ENCODE results near the gene DTNB. TPM values are rescaled to one million over a fixed set of nuclear protein-coding genes. Genes with fewer than 3 reads are reported as not detected.

Gene DTNB
- total RNA-seq, 4 donors from 2014 or later, result 2.2 to 7.8 (median 3.9) TPM

- peak overlapping the region; percentile 42 to 82 (median 72) for H3K4me3 ChIP-seq
- DNase-seq, result peak; percentile 69
Measured at GRCh38 chr2:25339791-25340180, 333.6 kb downstream of the DTNB start.

GRCh38 chr2:25339211-25339674 lies 334.1 kb downstream of the DTNB start:
- peak overlapping the region in 1 of 4 donors; percentile 76 for H3K4me3 ChIP-seq

More at GRCh38 chr2:25339791-25340180, 333.6 kb downstream of the DTNB start:
- Histone ChIP-seq H3K9me3 (no peaks in the 10 kb centered on the region), H3K27me3 (no peaks in the 10 kb centered on the region), H3K36me3 (no peaks in the 10 kb centered on the region), H3K4me1 (peaks cover 15 to 54% (median 22%) of the 10 kb centered on the region in 4 donors), H3K27ac (peak overlapping the region; percentile 81 to 88 (median 86))
- in situ Hi-C loops (cut with MboI; ENCODE audit: low pct_ligation_motif_present in 1 of 4, low pct_unique_long_range_greater_than_20kb in 1 of 4, low sequenced_read_pairs in 3 of 4) (no loop called here), intact Hi-C loops (cut with DNase I; ENCODE audit: low total_unique reads) (loop anchor here (10.0 kb wide), 1 partner anchor 65 kb away; no protein-coding TSS in a partner anchor)
- TF ChIP-seq POLR2A (IDR thresholded peaks at IDR 0.05) (peak; percentile 18), POLR2AphosphoS5 (IDR thresholded peaks at IDR 0.05) (peak; percentile 28 to 48 (median 34)), EP300 (IDR thresholded peaks at IDR 0.05; ENCODE audit: low read depth) (no peak)
- TF ChIP-seq, protein P1, sequence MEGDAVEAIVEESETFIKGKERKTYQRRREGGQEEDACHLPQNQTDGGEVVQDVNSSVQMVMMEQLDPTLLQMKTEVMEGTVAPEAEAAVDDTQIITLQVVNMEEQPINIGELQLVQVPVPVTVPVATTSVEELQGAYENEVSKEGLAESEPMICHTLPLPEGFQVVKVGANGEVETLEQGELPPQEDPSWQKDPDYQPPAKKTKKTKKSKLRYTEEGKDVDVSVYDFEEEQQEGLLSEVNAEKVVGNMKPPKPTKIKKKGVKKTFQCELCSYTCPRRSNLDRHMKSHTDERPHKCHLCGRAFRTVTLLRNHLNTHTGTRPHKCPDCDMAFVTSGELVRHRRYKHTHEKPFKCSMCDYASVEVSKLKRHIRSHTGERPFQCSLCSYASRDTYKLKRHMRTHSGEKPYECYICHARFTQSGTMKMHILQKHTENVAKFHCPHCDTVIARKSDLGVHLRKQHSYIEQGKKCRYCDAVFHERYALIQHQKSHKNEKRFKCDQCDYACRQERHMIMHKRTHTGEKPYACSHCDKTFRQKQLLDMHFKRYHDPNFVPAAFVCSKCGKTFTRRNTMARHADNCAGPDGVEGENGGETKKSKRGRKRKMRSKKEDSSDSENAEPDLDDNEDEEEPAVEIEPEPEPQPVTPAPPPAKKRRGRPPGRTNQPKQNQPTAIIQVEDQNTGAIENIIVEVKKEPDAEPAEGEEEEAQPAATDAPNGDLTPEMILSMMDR (IDR thresholded peaks at IDR 0.05), result peak in 1 of 5 experiments; percentile 11
- WGBS, 2 donors (ENCODE audit: low coverage in 1 of 2), result 27% methylated on average over 13 of the region's 18 CpGs; no CpG with 5 or more reads in 1 of the 2 donors

DNA sequence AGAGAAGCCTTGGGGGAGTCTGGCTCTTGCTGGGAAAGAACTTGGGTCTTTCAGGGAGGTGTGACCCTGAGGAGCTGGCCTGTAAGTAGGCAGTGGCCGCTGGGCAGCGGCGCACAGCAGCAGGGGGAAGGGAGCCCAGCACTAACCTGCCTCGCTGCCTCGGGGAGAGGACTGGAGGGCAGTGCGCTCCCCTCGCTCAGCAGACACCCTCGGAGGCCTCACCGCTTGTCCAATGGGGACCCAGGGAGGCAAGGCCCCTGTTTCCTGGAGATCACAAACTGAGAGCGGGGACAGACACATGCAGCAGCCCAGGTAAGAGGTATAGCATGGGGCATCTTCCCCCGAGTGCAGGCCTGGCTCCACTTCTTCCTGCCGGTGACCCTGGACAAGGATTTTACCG lies 335.0 kb downstream of the DTNB start:
- Histone ChIP-seq H3K4me3 (no peak overlapping the region), H3K27me3 (no peaks in the 10 kb centered on the region), H3K9me3 (no peaks in the 10 kb centered on the region), H3K4me1 (peaks cover 15 to 59% (median 22%) of the 10 kb centered on the region in 4 donors), H3K36me3 (no peaks in the 10 kb centered on the region), H3K27ac (peak overlapping the region; percentile 6 to 87 (median 84))
- intact Hi-C loops (cut with DNase I; ENCODE audit: low total_unique reads), result no loop called here
- TF ChIP-seq POLR2AphosphoS5 (IDR thresholded peaks at IDR 0.05), result no peak
- no peak for TF ChIP-seq EP300 (IDR thresholded peaks at IDR 0.05; ENCODE audit: low read depth)
- no peak for TF ChIP-seq POLR2A (IDR thresholded peaks at IDR 0.05)
- TF ChIP-seq, protein P1 (IDR thresholded peaks at IDR 0.05), result no peak
- 93% methylated on average over 13 of the region's 13 CpGs; no CpG with 5 or more reads in 1 of the 2 donors for WGBS, 2 donors (ENCODE audit: low coverage in 1 of 2)
- in situ Hi-C loops (cut with MboI; ENCODE audit: low pct_ligation_motif_present in 1 of 4, low pct_unique_long_range_greater_than_20kb in 1 of 4, low sequenced_read_pairs in 3 of 4), result no loop called here
- no peak for DNase-seq

More at GRCh38 chr2:25339211-25339674, 334.1 kb downstream of the DTNB start:
- in situ Hi-C loops (cut with MboI; ENCODE audit: low pct_ligation_motif_present in 1 of 4, low pct_unique_long_range_greater_than_20kb in 1 of 4, low sequenced_read_pairs in 3 of 4) (no loop called here), intact Hi-C loops (cut with DNase I; ENCODE audit: low total_unique reads) (no loop called here)
- no peaks in the 10 kb centered on the region for H3K36me3 ChIP-seq
- TF ChIP-seq POLR2AphosphoS5 (IDR thresholded peaks at IDR 0.05) (no peak), EP300 (IDR thresholded peaks at IDR 0.05; ENCODE audit: low read depth) (no peak), POLR2A (IDR thresholded peaks at IDR 0.05) (no peak)
- TF ChIP-seq, protein P1 (IDR thresholded peaks at IDR 0.05), result no peak
- H3K9me3 ChIP-seq, result no peaks in the 10 kb centered on the region
- WGBS, 2 donors (ENCODE audit: low coverage in 1 of 2), result 67% methylated on average over 7 of the region's 8 CpGs; no CpG with 5 or more reads in 1 of the 2 donors
- DNase-seq, result no peak
- H3K27me3 ChIP-seq, result no peaks in the 10 kb centered on the region
- H3K4me1 ChIP-seq, result peaks cover 15 to 57% (median 22%) of the 10 kb centered on the region in 4 donors
- peak overlapping the region; percentile 81 to 88 (median 86) for H3K27ac ChIP-seq

- no peak for DNase-seq
- intact Hi-C loops (cut with DNase I; ENCODE audit: low total_unique reads) (no loop called here), in situ Hi-C loops (cut with MboI; ENCODE audit: low pct_ligation_motif_present in 1 of 4, low pct_unique_long_range_greater_than_20kb in 1 of 4, low sequenced_read_pairs in 3 of 4) (no loop called here)
- H3K4me1 ChIP-seq, result peaks cover 15 to 58% (median 23%) of the 10 kb centered on the region in 4 donors
- H3K4me3 ChIP-seq, result no peak overlapping the region
- H3K9me3 ChIP-seq, result no peaks in the 10 kb centered on the region
- WGBS, 2 donors (ENCODE audit: low coverage in 1 of 2), result 87 to 88% methylated on average over 6 of the region's 7 CpGs
- no peaks in the 10 kb centered on the region for H3K36me3 ChIP-seq
- no peaks in the 10 kb centered on the region for H3K27me3 ChIP-seq
- peak overlapping the region in 2 of 4 donors; percentile 6 to 25 for H3K27ac ChIP-seq
- TF ChIP-seq, protein P1 (IDR thresholded peaks at IDR 0.05), result no peak
Measured at GRCh38 chr2:25337891-25338290, 335.5 kb downstream of the DTNB start.
